ENCODE results near the gene TMEM129. TPM values are rescaled to one million over a fixed set of nuclear protein-coding genes. Genes with fewer than 3 reads are reported as not detected.

Gene TMEM129
- total and polyA plus RNA-seq, 2 experiments from 2014 or later, result 16.4 to 64.4 TPM

- DNase-seq (ENCODE audit: low spot score) (no peak), ATAC-seq (no peak)
- H3K27me3 Mint-ChIP-seq (ENCODE audit: insufficient read depth, low read depth, poor library complexity), result peaks cover 9% of the 10 kb centered on the region
- Histone ChIP-seq H3K9me2 (ENCODE audit: insufficient read depth) (no peaks in the 10 kb centered on the region), H3K4me3 (no peak overlapping the region), H3K27me3 (ENCODE audit: insufficient read depth) (no peaks in the 10 kb centered on the region), H3K4me1 (ENCODE audit: insufficient read depth) (no peaks in the 10 kb centered on the region), H3F3A (replicated peaks; ENCODE audit: low read depth) (no peaks in the 10 kb centered on the region), H3K27ac (ENCODE audit: low read depth) (no peak overlapping the region), H3K79me2 (replicated peaks; ENCODE audit: insufficient read depth) (no peaks in the 10 kb centered on the region), H3K4me2 (no peak overlapping the region), H2AFZ (no peak overlapping the region), H4K20me1 (replicated peaks; ENCODE audit: insufficient read depth) (no peaks in the 10 kb centered on the region), H3K36me3 (ENCODE audit: insufficient read depth) (no peaks in the 10 kb centered on the region)
- no peaks in the 10 kb centered on the region; the same call in 2 of the 3 replicates for H3K9me3 Mint-ChIP-seq
- no peak for TF ChIP-seq POLR2AphosphoS5 (IDR thresholded peaks at IDR 0.05; ENCODE audit: low read depth)
- TF ChIP-seq CREB1 (CRISPR knock-in tag; IDR thresholded peaks at IDR 0.05; ENCODE audit: low read depth), result no peak
- TF ChIP-seq CTCF (conservative IDR thresholded peaks at IDR 0.05; ENCODE audit: low read depth in 2 of 2), result no peak
- H3K36me3 Mint-ChIP-seq (ENCODE audit: low read depth), result no peaks in the 10 kb centered on the region
- no peak overlapping the region for H3K27ac Mint-ChIP-seq
- H3K4me3 Mint-ChIP-seq, result no peak overlapping the region
- H3K4me1 Mint-ChIP-seq, result peaks cover 7% of the 10 kb centered on the region; the same call in 1 of the 3 replicates
Measured at GRCh38 chr4:1669270-1669669, 51.9 kb downstream of the TMEM129 start.

- no peak for DNase-seq (ENCODE audit: low spot score)
- Mint-ChIP-seq H3K4me3 (no peak overlapping the region), H3K27ac (no peak overlapping the region), H3K36me3 (ENCODE audit: low read depth) (no peaks in the 10 kb centered on the region), H3K9me3 (no peaks in the 10 kb centered on the region; the same call in 2 of the 3 replicates), H3K27me3 (ENCODE audit: insufficient read depth, low read depth, poor library complexity) (peaks cover 9% of the 10 kb centered on the region), H3K4me1 (peaks cover 7% of the 10 kb centered on the region; the same call in 1 of the 3 replicates)
- Histone ChIP-seq H2AFZ (no peak overlapping the region), H3K27ac (ENCODE audit: low read depth) (no peak overlapping the region), H3K4me2 (no peak overlapping the region), H4K20me1 (replicated peaks; ENCODE audit: insufficient read depth) (no peaks in the 10 kb centered on the region), H3K27me3 (ENCODE audit: insufficient read depth) (no peaks in the 10 kb centered on the region), H3K79me2 (replicated peaks; ENCODE audit: insufficient read depth) (no peaks in the 10 kb centered on the region), H3F3A (replicated peaks; ENCODE audit: low read depth) (no peaks in the 10 kb centered on the region), H3K4me3 (no peak overlapping the region), H3K4me1 (ENCODE audit: insufficient read depth) (no peaks in the 10 kb centered on the region), H3K9me2 (ENCODE audit: insufficient read depth) (no peaks in the 10 kb centered on the region), H3K36me3 (ENCODE audit: insufficient read depth) (no peaks in the 10 kb centered on the region)
- no peak for TF ChIP-seq CTCF (conservative IDR thresholded peaks at IDR 0.05; ENCODE audit: low read depth in 2 of 2)
- TF ChIP-seq NANOG (IDR thresholded peaks at IDR 0.05; ENCODE audit: borderline replicate concordance), result no peak
- TF ChIP-seq ZNF331 (CRISPR knock-in tag; IDR thresholded peaks at IDR 0.05; ENCODE audit: low read depth), result no peak
- no peak for TF ChIP-seq POLR2AphosphoS5 (IDR thresholded peaks at IDR 0.05; ENCODE audit: low read depth)
- no peak for TF ChIP-seq EZH2 (IDR thresholded peaks at IDR 0.05; ENCODE audit: low read depth, unreplicated experiment)
- peak; percentile 65 for ATAC-seq
Measured at GRCh38 chr4:1668488-1668840, 52.7 kb downstream of the TMEM129 start.

- H3K9me3 Mint-ChIP-seq, result no peaks in the 10 kb centered on the region; the same call in 2 of the 3 replicates
- no peaks in the 10 kb centered on the region for H3K79me2 ChIP-seq (replicated peaks; ENCODE audit: insufficient read depth)
- DNase-seq (ENCODE audit: low spot score) (no peak), ATAC-seq (no peak)
- no peak overlapping the region for H3K4me3 Mint-ChIP-seq
- peaks cover 7% of the 10 kb centered on the region for H3K27me3 Mint-ChIP-seq (ENCODE audit: insufficient read depth, low read depth, poor library complexity)
- H3K4me1 ChIP-seq (ENCODE audit: insufficient read depth), result no peaks in the 10 kb centered on the region
- no peaks in the 10 kb centered on the region for H3K27me3 ChIP-seq (ENCODE audit: insufficient read depth)
- H3K4me2 ChIP-seq, result no peak overlapping the region
- no peak overlapping the region for H3K4me3 ChIP-seq
- no peaks in the 10 kb centered on the region for H3K36me3 ChIP-seq (ENCODE audit: insufficient read depth)
- H3K4me1 Mint-ChIP-seq, result peaks cover 7% of the 10 kb centered on the region; the same call in 1 of the 3 replicates
- H3K27ac ChIP-seq (ENCODE audit: low read depth), result no peak overlapping the region
- H3K9me2 ChIP-seq (ENCODE audit: insufficient read depth), result no peaks in the 10 kb centered on the region
- H2AFZ ChIP-seq, result no peak overlapping the region
- H4K20me1 ChIP-seq (replicated peaks; ENCODE audit: insufficient read depth), result no peaks in the 10 kb centered on the region
- H3F3A ChIP-seq (replicated peaks; ENCODE audit: low read depth), result no peaks in the 10 kb centered on the region
- H3K27ac Mint-ChIP-seq, result no peak overlapping the region
- H3K36me3 Mint-ChIP-seq (ENCODE audit: low read depth), result no peaks in the 10 kb centered on the region
- no peak for TF ChIP-seq JUNB (IDR thresholded peaks at IDR 0.05; ENCODE audit: unreplicated experiment)
- TF ChIP-seq STAT1 (IDR thresholded peaks at IDR 0.05; ENCODE audit: unreplicated experiment), result no peak
- TF ChIP-seq EZH2phosphoT487 (IDR thresholded peaks at IDR 0.05; ENCODE audit: unreplicated experiment), result no peak
- TF ChIP-seq, protein P1, sequence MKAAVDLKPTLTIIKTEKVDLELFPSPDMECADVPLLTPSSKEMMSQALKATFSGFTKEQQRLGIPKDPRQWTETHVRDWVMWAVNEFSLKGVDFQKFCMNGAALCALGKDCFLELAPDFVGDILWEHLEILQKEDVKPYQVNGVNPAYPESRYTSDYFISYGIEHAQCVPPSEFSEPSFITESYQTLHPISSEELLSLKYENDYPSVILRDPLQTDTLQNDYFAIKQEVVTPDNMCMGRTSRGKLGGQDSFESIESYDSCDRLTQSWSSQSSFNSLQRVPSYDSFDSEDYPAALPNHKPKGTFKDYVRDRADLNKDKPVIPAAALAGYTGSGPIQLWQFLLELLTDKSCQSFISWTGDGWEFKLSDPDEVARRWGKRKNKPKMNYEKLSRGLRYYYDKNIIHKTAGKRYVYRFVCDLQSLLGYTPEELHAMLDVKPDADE (IDR thresholded peaks at IDR 0.05), result no peak
- TF ChIP-seq CTCF (conservative IDR thresholded peaks at IDR 0.05; ENCODE audit: low read depth in 2 of 2), result no peak
- TF ChIP-seq NANOG (IDR thresholded peaks at IDR 0.05; ENCODE audit: borderline replicate concordance), result no peak
- no peak for TF ChIP-seq ZNF114 (CRISPR knock-in tag; IDR thresholded peaks at IDR 0.05)
Measured at GRCh38 chr4:1667273-1667672, 53.9 kb downstream of the TMEM129 start.

All from GM23338 (cell line).